Chondrocyte (in vitro differentiated cells): Measurements from ENCODE around the gene CTNND2. TPM values are rescaled to one million over a fixed set of nuclear protein-coding genes. Genes with fewer than 3 reads are reported as not detected.
"Not testable (repeated sequence)": the region's sequence is repeated elsewhere in the genome, so short reads cannot be mapped to it uniquely, and the experiment has no call there.

ENCODE experiments used
- DNase-seq: peaks from one replicate; pipeline ENCODE4 v3.0.0; 2021; ENCODE audit warnings: mixed read lengths, low spot score
- H3K27ac Mint-ChIP-seq: one replicate; pipeline ENCODE4 v1.8.0; 2021; ENCODE audit warnings: mild to moderate bottlenecking, moderate library complexity, mixed read lengths; ENCODE audit not compliant: unreplicated experiment
- H3K27me3 Mint-ChIP-seq: 2 replicates; pipeline ENCODE4 v1.8.0; 2021; ENCODE audit warnings: low read depth, mixed read lengths
- H3K36me3 Mint-ChIP-seq: 2 replicates; pipeline ENCODE4 v1.8.0; 2021; ENCODE audit warnings: low read depth, mixed read lengths
- H3K4me1 Mint-ChIP-seq: 2 replicates; pipeline ENCODE4 v1.8.0; 2021; ENCODE audit warnings: low read depth, mild to moderate bottlenecking, mixed read lengths
- H3K4me3 Mint-ChIP-seq: one replicate; pipeline ENCODE4 v1.8.0; 2021; ENCODE audit warnings: mild to moderate bottlenecking, moderate library complexity, mixed read lengths; ENCODE audit not compliant: unreplicated experiment
- H3K9me3 Mint-ChIP-seq: 2 replicates; pipeline ENCODE4 v1.8.0; 2021; ENCODE audit warnings: low read depth, mixed read lengths
- CTCF ChIP-seq: fragments of 200-600 bp; sonication (generic); IDR thresholded peaks from 2 replicates; pipeline ENCODE4 v1.5.0; 2021; ENCODE audit warnings: antibody characterized with exemption, mild to moderate bottlenecking, moderate library complexity
- total RNA-seq: library from RNA; stranded (reverse); gene quantifications from 3 replicates; pipeline ENCODE4 v1.2.1, GENCODE V29; 2021

Gene CTNND2
- total RNA-seq, 1 donor from 2014 or later = 2.1 TPM

- H3K27ac Mint-ChIP-seq = no peak overlapping the region
- H3K4me3 Mint-ChIP-seq = no peak overlapping the region
- no peaks in the 10 kb centered on the region for H3K36me3 Mint-ChIP-seq
Observed at GRCh38 chr5:11640158-11640873, 263.9 kb downstream of the CTNND2 start.

GRCh38 chr5:11622785-11623184 lies 281.5 kb downstream of the CTNND2 start:
- Mint-ChIP-seq H3K27me3 (peaks cover 10% of the 10 kb centered on the region), H3K4me1 (no peaks in the 10 kb centered on the region), H3K4me3 (no peak overlapping the region), H3K36me3 (no peaks in the 10 kb centered on the region), H3K9me3 (peaks cover 3% of the 10 kb centered on the region), H3K27ac (no peak overlapping the region)
- no peak for DNase-seq
- TF ChIP-seq CTCF = no peak

More at GRCh38 chr5:11640158-11640873, 263.9 kb downstream of the CTNND2 start:
- DNase-seq = no peak
- Mint-ChIP-seq H3K4me1 (no peaks in the 10 kb centered on the region), H3K27me3 (peaks cover 2% of the 10 kb centered on the region), H3K9me3 (no peaks in the 10 kb centered on the region)
- no peak for TF ChIP-seq CTCF

GRCh38 chr5:11620172-11620571 lies 284.1 kb downstream of the CTNND2 start:
- Mint-ChIP-seq H3K4me1 (no peaks in the 10 kb centered on the region), H3K36me3 (no peaks in the 10 kb centered on the region), H3K4me3 (no peak overlapping the region), H3K9me3 (peaks cover 3% of the 10 kb centered on the region), H3K27ac (no peak overlapping the region), H3K27me3 (peaks cover 7% of the 10 kb centered on the region)
- no peak for TF ChIP-seq CTCF
- DNase-seq = no peak

- no peak overlapping the region for H3K4me3 Mint-ChIP-seq
- H3K27me3 Mint-ChIP-seq = peaks cover 5% of the 10 kb centered on the region
- no peaks in the 10 kb centered on the region for H3K36me3 Mint-ChIP-seq
- peak; percentile 71 for TF ChIP-seq CTCF
- H3K27ac Mint-ChIP-seq = no peak overlapping the region
- H3K4me1 Mint-ChIP-seq = no peaks in the 10 kb centered on the region
- no peak for DNase-seq
- H3K9me3 Mint-ChIP-seq = peaks cover 3% of the 10 kb centered on the region
Observed at GRCh38 chr5:11619339-11620024, 284.8 kb downstream of the CTNND2 start.

- Mint-ChIP-seq H3K4me1 (no peaks in the 10 kb centered on the region), H3K36me3 (no peaks in the 10 kb centered on the region), H3K4me3 (no peak overlapping the region), H3K9me3 (no peaks in the 10 kb centered on the region), H3K27ac (no peak overlapping the region), H3K27me3 (peaks cover 5% of the 10 kb centered on the region)
- TF ChIP-seq CTCF = no peak
- DNase-seq = no peak
Observed at GRCh38 chr5:11617080-11617479, 287.2 kb downstream of the CTNND2 start.

GRCh38 chr5:11616624-11617023 lies 287.6 kb downstream of the CTNND2 start:
- not testable (repeated sequence) for H3K4me1 Mint-ChIP-seq, H3K4me3 Mint-ChIP-seq, DNase-seq, H3K27ac Mint-ChIP-seq, H3K36me3 Mint-ChIP-seq, H3K9me3 Mint-ChIP-seq, H3K27me3 Mint-ChIP-seq
